Skin epidermis (tissue), 12 donors: Measurements from ENCODE around the gene EVC.
"Not testable (repeated sequence)": the region's sequence is repeated elsewhere in the genome, so short reads cannot be mapped to it uniquely, and the experiment has no call there.

ENCODE experiments used
- H3K27ac ChIP-seq, 21 experiments: fragments of 200-600 bp; sonication (generic) in 11 of 21; one replicate each; pipeline ENCODE4 v1.5.0; 2020; ENCODE audit warnings: mild to moderate bottlenecking in 3 of 21, inconsistent platforms in 2 of 21, moderate library complexity in 2 of 21
- H3K4me3 ChIP-seq, 7 experiments: fragments of 200-600 bp; sonication (generic) in 2 of 7; one replicate each; pipeline ENCODE4 v1.5.0; 2020; ENCODE audit warnings: inconsistent platforms in 2 of 7, mild to moderate bottlenecking in 2 of 7, moderate library complexity in 1 of 7

The EVC gene

GRCh38 chr4:5826437-5827107, 115.6 kb downstream of the EVC start:
- no peak overlapping the region for H3K4me3 ChIP-seq
- H3K27ac ChIP-seq: no peak overlapping the region

DNA sequence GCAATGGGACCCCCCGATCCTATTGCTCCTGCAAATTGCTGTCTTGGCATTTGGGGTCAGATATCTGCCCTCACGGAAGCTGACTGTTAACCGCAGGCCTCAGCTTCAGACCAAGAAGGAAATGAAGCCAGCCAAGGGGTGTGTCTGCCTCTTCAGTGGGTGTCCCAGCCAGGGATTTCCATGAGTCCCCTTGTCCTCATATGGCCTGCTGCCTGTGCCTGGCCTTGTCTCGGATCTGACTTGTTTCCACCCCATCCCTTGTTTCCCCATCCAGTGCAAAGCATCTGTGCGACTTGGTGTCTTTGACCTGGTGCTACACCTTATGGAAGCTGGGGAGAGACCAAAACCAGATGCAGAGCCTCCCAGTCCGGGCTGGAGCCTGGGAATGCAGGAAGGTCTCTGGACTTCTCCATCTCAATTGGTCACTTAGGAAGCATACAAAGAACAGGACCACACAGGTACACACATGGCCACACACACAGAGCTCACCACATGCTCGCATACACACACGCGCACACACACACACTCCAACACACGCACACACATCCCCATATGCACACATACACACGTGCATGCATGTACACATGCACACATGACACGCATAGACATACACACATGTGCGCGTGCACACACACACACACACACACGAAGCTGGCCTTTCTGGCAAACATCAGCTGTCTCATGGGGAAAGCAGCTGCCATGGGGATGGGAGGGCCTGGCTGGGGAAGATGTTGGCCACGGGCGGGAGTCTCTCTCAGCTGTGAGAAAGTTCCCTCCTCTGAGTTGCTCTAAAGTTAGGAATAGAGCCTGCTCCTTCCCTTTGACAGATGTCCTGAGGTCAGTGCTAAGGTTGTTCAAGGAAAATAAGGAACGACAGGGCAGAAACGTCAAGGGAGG, 116.4 kb downstream of the EVC start:
- Histone ChIP-seq H3K27ac (no peak overlapping the region), H3K4me3 (no peak overlapping the region)

GRCh38 chr4:5828005-5828391, 117.0 kb downstream of the EVC start:
- H3K27ac ChIP-seq: no peak overlapping the region
- H3K4me3 ChIP-seq: no peak overlapping the region

DNA sequence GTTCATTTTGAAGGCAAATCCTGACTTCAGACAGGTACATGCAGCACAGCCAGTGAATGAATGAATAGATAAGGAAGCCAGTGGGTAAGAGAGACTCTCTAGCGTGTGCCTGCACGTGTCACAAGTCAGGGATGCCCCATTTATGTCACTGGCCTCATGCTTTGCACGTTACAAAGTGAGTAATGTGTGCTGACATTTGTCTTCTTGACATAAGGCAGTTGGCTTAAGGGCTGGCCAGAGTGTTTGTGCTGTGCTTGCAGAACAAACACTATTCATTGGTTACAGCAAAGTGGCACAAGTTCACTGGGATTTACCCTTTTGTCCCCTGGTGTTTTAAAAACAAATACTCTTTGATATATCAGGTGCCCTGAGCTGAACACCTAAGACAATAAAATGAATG, 125.9 kb downstream of the EVC start:
- H3K4me3 ChIP-seq: no peak overlapping the region
- H3K27ac ChIP-seq: no peak overlapping the region

DNA sequence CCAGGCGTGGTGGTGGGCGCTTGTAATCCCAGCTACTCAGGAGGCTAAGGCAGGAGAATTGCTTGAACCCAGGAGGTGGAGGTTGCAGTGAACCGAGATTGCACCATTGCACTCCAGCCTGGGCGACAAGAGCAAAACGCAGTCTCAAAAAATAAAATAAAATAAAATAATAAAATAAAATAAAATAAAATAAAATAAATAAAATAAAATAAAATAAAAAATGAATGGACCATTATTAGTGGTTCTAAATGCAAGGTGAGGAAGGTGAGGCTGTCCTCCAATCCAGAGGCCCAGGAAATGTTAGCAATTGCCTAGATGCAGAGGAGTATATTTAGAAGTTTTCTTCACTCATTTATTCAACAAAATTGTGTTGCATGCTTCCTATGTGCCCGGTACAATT, 126.5 kb downstream of the EVC start:
- not testable (repeated sequence) for H3K27ac ChIP-seq, H3K4me3 ChIP-seq

- H3K4me3 ChIP-seq: no peak overlapping the region
- peak overlapping the region in 2 of 21 experiments; percentile 6 to 14 for H3K27ac ChIP-seq
Observed at GRCh38 chr4:5839332-5839731, 128.3 kb downstream of the EVC start.

DNA sequence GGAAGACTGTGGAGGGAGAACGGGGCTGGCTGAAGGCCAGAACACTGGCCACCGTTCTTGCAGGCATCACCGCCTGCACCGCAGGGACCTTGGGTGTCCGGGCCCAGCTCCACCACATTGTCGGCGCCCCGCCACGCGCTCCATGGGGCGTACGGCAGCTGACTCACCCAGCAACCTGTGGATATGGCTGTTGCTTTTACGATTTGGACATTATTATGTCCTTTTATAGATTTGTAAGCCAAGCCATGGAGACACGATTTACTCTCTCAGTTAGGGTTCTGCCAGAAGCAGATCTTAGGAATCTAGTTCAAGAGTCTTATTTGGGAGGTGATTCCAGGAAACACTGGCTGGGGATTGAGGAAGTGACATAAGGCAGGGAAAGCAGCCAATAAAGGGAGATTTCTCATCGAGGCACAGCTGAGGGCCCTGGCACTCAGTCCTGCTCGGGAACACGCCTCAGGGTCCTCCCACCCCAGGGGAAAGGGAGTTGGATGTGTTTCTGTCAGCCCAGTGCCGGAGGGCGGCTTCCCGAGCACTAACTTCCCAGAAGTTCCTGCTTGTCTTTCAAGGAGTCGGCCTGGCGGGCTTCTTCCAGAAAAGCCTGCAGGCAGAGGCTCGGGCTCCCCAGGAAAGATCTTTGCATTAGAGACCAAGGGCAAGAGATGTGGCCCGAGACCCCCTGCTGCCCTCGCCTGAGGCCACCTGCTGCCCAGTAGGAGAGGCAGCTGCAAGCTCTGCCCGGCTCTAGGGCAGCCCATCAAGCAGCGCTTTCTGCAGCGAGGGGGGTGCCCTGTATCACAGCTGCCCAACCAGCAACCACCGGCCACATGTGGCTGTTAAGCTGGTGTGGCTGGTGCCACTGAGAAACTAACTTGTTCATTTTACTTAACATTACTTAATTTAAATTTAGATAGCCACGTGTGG, 129.0 kb downstream of the EVC start:
- H3K4me3 ChIP-seq: no peak overlapping the region
- H3K27ac ChIP-seq: peak overlapping the region in 2 of 21 experiments; percentile 6 to 14

GRCh38 chr4:5842456-5842855, 131.5 kb downstream of the EVC start:
- H3K27ac ChIP-seq: no peak overlapping the region
- H3K4me3 ChIP-seq: no peak overlapping the region

- no peak overlapping the region for H3K4me3 ChIP-seq
- no peak overlapping the region for H3K27ac ChIP-seq
Observed at GRCh38 chr4:5843573-5844530, 132.9 kb downstream of the EVC start.

DNA sequence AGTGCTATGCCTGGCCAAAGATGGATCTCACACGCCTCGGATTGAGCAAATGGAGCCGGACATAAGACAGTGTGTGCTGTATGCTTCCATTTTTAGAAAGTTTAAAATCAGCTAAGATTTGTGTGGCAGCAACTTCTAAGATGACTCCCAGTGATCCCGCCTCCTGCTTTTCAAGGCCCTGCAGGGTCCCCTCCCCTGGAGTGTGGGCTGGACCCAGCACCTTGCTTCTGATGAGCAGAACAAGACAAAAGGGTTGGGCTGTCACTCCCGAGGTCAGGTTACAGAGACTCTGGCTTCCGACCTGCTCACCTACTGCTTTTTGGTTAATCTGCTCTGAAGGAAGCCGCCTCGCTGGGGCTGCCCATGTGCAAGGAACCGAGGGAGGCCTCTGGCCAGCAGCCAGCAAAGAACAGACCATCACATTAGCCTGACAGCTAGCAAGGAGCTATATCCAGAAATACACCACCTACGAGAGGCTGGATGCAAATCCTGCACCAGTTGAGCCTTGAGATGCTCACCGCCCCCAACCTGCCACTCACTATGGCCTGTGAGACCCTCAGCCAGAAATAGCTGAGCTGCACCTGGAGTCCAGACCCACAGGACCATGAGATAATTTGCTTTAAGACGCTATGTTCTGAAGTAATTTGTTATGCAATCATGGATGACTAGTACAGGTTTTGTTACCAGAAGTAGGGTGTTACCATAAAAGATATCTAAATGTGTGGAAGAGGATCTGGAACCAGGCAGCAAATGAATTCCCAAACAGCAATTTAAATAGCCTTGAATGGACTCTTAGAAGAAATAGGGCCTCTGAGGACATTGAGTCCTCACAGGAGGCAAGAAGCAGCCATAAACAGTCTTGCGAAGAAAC, 134.3 kb downstream of the EVC start:
- no peak overlapping the region for H3K4me3 ChIP-seq

DNA sequence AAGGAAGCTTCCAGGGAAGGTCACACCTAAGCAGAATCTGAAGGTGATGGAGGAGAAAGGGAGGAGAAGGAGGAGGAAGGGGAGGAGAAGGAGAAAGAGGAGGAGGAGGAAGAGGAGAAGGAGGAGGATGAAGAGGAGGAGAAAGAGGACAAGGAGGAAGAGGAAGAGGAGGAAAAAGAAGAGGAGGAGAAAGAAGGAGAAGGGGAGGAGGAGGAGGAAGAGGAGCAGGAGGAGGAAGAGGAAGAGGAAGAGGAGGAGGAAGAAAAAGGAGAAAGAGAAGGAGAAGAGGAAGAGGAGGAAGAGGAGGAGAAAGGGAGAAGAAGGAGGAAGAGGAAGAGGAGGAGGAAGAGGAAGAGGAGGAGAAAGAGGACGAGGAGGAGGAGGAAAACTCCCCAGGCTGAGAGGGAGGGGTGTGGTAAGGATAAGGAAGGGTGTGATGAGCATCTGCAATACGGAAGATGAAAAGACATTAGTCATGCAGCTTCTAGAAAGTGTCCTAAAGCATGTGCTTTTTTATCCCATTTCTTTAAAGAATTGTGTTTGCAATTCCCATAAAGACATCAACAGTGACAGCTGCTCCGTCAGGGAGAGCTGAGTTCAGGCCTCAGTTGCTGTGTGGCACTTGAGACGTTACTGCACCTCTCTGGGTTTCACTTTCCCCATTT, 140.8 kb downstream of the EVC start:
- Histone ChIP-seq H3K27ac (no peak overlapping the region), H3K4me3 (no peak overlapping the region)

More for the DNA sequence above, 134.3 kb downstream of the EVC start:
- no peak overlapping the region for H3K27ac ChIP-seq

DNA sequence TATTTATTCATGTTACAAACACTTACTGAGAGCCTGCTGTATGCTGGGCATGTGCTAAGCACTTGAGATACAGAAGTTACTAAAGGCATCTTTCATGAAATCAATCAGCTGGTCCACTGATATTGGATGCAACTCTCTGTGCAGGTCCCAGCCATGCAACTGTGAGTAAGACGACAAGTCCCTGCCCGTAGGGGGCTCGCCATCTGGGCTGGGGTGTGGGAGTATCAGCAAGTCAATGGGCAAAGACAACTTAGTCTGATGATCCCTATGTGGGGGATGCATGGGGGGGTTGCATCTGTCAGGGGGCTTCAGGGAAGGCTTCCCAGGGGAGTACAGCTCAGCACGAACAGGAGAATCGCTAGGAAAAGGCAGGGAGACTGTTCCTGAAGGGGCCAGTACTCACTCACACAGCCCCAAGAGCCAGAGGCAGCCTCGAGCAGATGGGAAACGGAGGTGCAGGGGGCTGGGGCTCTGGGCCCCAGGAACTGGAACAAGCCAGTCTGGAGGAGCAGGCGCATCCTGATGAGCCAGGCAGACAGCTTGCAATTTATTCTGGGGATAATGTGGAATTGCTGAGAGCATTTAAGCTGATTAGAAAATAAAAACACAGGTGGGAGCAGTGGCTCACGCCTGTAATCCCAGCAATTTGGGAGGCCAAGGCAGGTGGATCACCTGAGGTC, 141.7 kb downstream of the EVC start:
- H3K4me3 ChIP-seq: no peak overlapping the region
- H3K27ac ChIP-seq: no peak overlapping the region

DNA sequence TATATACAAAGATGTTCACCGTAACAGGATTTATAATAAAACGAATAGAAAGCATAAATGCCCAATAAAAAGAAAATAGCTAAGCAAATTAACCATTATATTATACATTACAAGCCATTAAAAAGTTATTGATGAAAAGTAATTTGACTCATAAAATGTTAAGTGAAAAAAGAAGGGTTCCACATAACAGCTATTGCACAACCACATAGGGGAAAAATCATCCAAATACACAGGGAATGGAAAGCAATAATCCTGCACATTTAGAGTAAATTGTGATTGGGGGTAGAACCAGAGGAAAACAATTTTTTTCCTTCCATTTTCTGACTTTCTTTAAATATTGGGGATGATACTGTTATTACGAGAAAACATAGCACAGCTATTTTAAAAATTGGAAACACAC, 143.9 kb downstream of the EVC start:
- H3K27ac ChIP-seq: no peak overlapping the region
- no peak overlapping the region for H3K4me3 ChIP-seq

GRCh38 chr4:5856362-5856761, 145.4 kb downstream of the EVC start:
- not testable (repeated sequence) for H3K4me3 ChIP-seq

DNA sequence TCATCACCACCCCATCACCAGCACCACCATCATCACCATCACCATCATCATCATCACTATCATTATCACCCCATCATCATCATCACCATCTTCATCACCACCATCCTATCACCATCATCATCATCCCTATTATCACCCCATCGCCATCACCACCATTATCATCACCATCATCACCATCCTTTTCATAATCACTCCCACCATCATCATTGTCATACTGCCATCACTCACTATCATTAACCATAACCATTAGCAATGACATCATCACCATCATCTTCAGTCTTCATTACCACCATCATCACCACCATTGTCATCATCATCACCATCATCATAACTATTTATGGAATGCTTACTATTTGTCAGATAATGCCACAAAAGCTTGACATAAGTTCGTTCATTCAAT, 146.2 kb downstream of the EVC start:
- Histone ChIP-seq H3K4me3 (no peak overlapping the region), H3K27ac (no peak overlapping the region)

More at GRCh38 chr4:5856362-5856761, 145.4 kb downstream of the EVC start:
- H3K27ac ChIP-seq: not testable (repeated sequence)

GRCh38 chr4:5858020-5858769, 147.2 kb downstream of the EVC start:
- Histone ChIP-seq H3K27ac (no peak overlapping the region), H3K4me3 (no peak overlapping the region)
